GM23248 (cell line): ENCODE measurements around the gene THY1. TPM values are rescaled to one million over a fixed set of nuclear protein-coding genes. Genes with fewer than 3 reads are reported as not detected.
A peak's percentile ranks its signal among the peaks of the same experiment; 100 is the strongest.

Experiments
- DNase-seq: peaks from one replicate; pipeline ENCODE4 v3.0.0-alpha.2; 2015
- H2AFZ ChIP-seq: fragments of 200-600 bp; sonication (generic); 2 replicates; pipeline ENCODE4 v1.6.1; 2016; ENCODE audit warnings: antibody characterized with exemption
- H3F3A ChIP-seq: fragments of 200-600 bp; sonication (generic); 2 replicates; pipeline ENCODE4 v1.6.1; 2016; ENCODE audit warnings: mild to moderate bottlenecking, antibody characterized with exemption, mixed run types; ENCODE audit not compliant: insufficient read depth
- H3K27ac ChIP-seq: fragments of 200-600 bp; sonication (generic); 2 replicates; pipeline ENCODE4 v1.5.1; 2016; ENCODE audit warnings: mild to moderate bottlenecking
- H3K27me3 ChIP-seq: fragments of 200-600 bp; sonication (generic); replicated peaks from 2 replicates; pipeline ENCODE4 v1.6.1; 2016; ENCODE audit warnings: mild to moderate bottlenecking; ENCODE audit not compliant: insufficient read depth
- H3K36me3 ChIP-seq: fragments of 200-600 bp; sonication (generic); 2 replicates; pipeline ENCODE4 v1.6.1; 2016; ENCODE audit warnings: low read depth, mild to moderate bottlenecking
- H3K4me1 ChIP-seq: fragments of 200-600 bp; sonication (generic); 2 replicates; pipeline ENCODE4 v1.6.1; 2016; ENCODE audit warnings: mild to moderate bottlenecking; ENCODE audit not compliant: insufficient read depth
- H3K4me2 ChIP-seq: fragments of 200-600 bp; sonication (generic); one replicate; pipeline ENCODE4 v1.6.1; 2016; ENCODE audit warnings: mild to moderate bottlenecking; ENCODE audit not compliant: unreplicated experiment
- H3K4me3 ChIP-seq: fragments of 200-600 bp; sonication (generic); 2 replicates; pipeline ENCODE4 v1.5.1; 2016; ENCODE audit warnings: mild to moderate bottlenecking
- H3K79me2 ChIP-seq: fragments of 200-600 bp; sonication (generic); 2 replicates; pipeline ENCODE4 v1.6.1; 2016; ENCODE audit warnings: mild to moderate bottlenecking; ENCODE audit not compliant: insufficient read depth
- H3K9ac ChIP-seq: fragments of 200-600 bp; sonication (generic); 2 replicates; pipeline ENCODE4 v1.6.1; 2016; ENCODE audit warnings: mild to moderate bottlenecking
- H3K9me2 ChIP-seq: fragments of 200-600 bp; sonication (generic); 2 replicates; pipeline ENCODE4 v1.6.1; 2016; ENCODE audit warnings: mixed run types, mild to moderate bottlenecking, moderate library complexity; ENCODE audit not compliant: insufficient read depth
- H3K9me3 ChIP-seq: fragments of 200-600 bp; sonication (generic); one replicate; pipeline ENCODE4 v1.6.1; 2017; ENCODE audit warnings: low read depth
- H4K20me1 ChIP-seq: fragments of 200-600 bp; sonication (generic); 2 replicates; pipeline ENCODE4 v1.6.0; 2016; ENCODE audit not compliant: insufficient read depth
- EZH2 ChIP-seq: fragments of 200-600 bp; sonication (generic); IDR thresholded peaks from 2 replicates; pipeline ENCODE4 v1.6.1; 2018; ENCODE audit warnings: antibody characterized with exemption, mild to moderate bottlenecking; ENCODE audit not compliant: insufficient read depth, poor library complexity, severe bottlenecking
- EZH2phosphoT487 ChIP-seq: fragments of 200-600 bp; sonication (generic); IDR thresholded peaks from 2 replicates; pipeline ENCODE4 v1.6.1; 2018; ENCODE audit warnings: antibody characterized with exemption, moderate library complexity, mild to moderate bottlenecking, low read depth; ENCODE audit not compliant: insufficient read depth
- WGBS, 2 experiments: methylation state at CpG; one replicate each; pipeline ENCODE4 v1.1.6; 2015 to 2017; ENCODE audit warnings: low lambda C conversion rate in 2 of 2, low coverage in 1 of 2; ENCODE audit errors: missing lambda C conversion rate in 2 of 2; 5-methylcytosine and 5-hydroxymethylcytosine counted together
- in situ Hi-C: fragments of 300-500 bp; cut with MboI; formaldehyde crosslinking; loops from 2 replicates; pipeline ENCODE4 v1.15.0; 2020
- polyA plus RNA-seq: library from polyadenylated mRNA; unstranded; fragments of >200 nt; fragmentation: Nextera tagmentation; extraction: Ambion mirVana; gene quantifications from 2 replicates; pipeline ENCODE4 v1.2.1, GENCODE V29; 2016
- total RNA-seq: library from RNA; depleted of rRNA; stranded (reverse); fragments of >200 nt; shearing (Covaris generic); gene quantifications from 2 replicates; pipeline ENCODE4 v1.2.3, GENCODE V29; 2014

The THY1 gene
- total and polyA plus RNA-seq, 2 experiments from 2014 or later, result 1,640 to 1,694 TPM

GRCh38 chr11:119447664-119448242 lies 24.8 kb upstream of the THY1 start:
- Histone ChIP-seq H2AFZ (no peak overlapping the region), H3K4me3 (no peak overlapping the region), H3K36me3 (no peaks in the 10 kb centered on the region), H3K9me3 (no peaks in the 10 kb centered on the region), H3F3A (no peaks in the 10 kb centered on the region), H3K9ac (no peak overlapping the region), H3K27ac (no peak overlapping the region), H3K27me3 (no peaks in the 10 kb centered on the region), H4K20me1 (no peaks in the 10 kb centered on the region), H3K4me1 (peaks cover 13% of the 10 kb centered on the region; the same call in 1 of the 2 replicates), H3K79me2 (no peaks in the 10 kb centered on the region), H3K4me2 (no peak overlapping the region), H3K9me2 (no peaks in the 10 kb centered on the region)
- no peak for DNase-seq
- in situ Hi-C loops, result no loop called here
- 76 to 86% methylated on average over 5 of the region's 5 CpGs for WGBS, 2 experiments
- TF ChIP-seq EZH2, result no peak
- TF ChIP-seq EZH2phosphoT487, result no peak

- TF ChIP-seq EZH2phosphoT487 (no peak), EZH2 (no peak)
- Histone ChIP-seq H3F3A (no peaks in the 10 kb centered on the region), H4K20me1 (no peaks in the 10 kb centered on the region), H3K36me3 (no peaks in the 10 kb centered on the region), H3K27me3 (no peaks in the 10 kb centered on the region), H3K9me3 (no peaks in the 10 kb centered on the region), H3K9ac (no peak overlapping the region), H3K9me2 (no peaks in the 10 kb centered on the region), H3K4me1 (peaks cover 13% of the 10 kb centered on the region; the same call in 1 of the 2 replicates), H2AFZ (no peak overlapping the region), H3K79me2 (no peaks in the 10 kb centered on the region), H3K27ac (no peak overlapping the region), H3K4me3 (no peak overlapping the region), H3K4me2 (no peak overlapping the region)
- 67 to 73% methylated on average over 10 of the region's 10 CpGs for WGBS, 2 experiments
- in situ Hi-C loops, result no loop called here
- no peak for DNase-seq
These were observed 24.1 kb upstream of the THY1 start for GRCh38 chr11:119446871-119447663.

- Histone ChIP-seq H3K79me2 (no peaks in the 10 kb centered on the region), H4K20me1 (no peaks in the 10 kb centered on the region), H3K9me2 (no peaks in the 10 kb centered on the region), H3K36me3 (no peaks in the 10 kb centered on the region), H3K4me1 (peaks cover 13% of the 10 kb centered on the region; the same call in 1 of the 2 replicates), H2AFZ (peak overlapping the region; percentile 56), H3K27me3 (no peaks in the 10 kb centered on the region), H3K4me2 (no peak overlapping the region), H3F3A (no peaks in the 10 kb centered on the region), H3K9ac (no peak overlapping the region), H3K27ac (no peak overlapping the region), H3K9me3 (no peaks in the 10 kb centered on the region), H3K4me3 (no peak overlapping the region)
- no peak for DNase-seq
- in situ Hi-C loops, result no loop called here
- 73 to 77% methylated on average over 8 of the region's 8 CpGs for WGBS, 2 experiments
- TF ChIP-seq EZH2 (no peak), EZH2phosphoT487 (no peak)
These were observed 23.5 kb upstream of the THY1 start for GRCh38 chr11:119446434-119446833.

GRCh38 chr11:119445850-119446249 lies 22.9 kb upstream of the THY1 start:
- Histone ChIP-seq H3K36me3 (no peaks in the 10 kb centered on the region), H3K9ac (no peak overlapping the region), H3F3A (no peaks in the 10 kb centered on the region), H4K20me1 (no peaks in the 10 kb centered on the region), H3K79me2 (no peaks in the 10 kb centered on the region), H3K9me2 (no peaks in the 10 kb centered on the region), H3K9me3 (no peaks in the 10 kb centered on the region), H3K4me1 (peaks cover 13% of the 10 kb centered on the region; the same call in 1 of the 2 replicates), H3K4me2 (peak overlapping the region; percentile 32), H2AFZ (peak overlapping the region; percentile 56), H3K4me3 (no peak overlapping the region), H3K27me3 (no peaks in the 10 kb centered on the region), H3K27ac (peak overlapping the region; percentile 19; the same call in 1 of the 2 replicates)
- peak; percentile 54 for DNase-seq
- WGBS, 2 experiments, result 36 to 46% methylated on average over 4 of the region's 4 CpGs
- TF ChIP-seq EZH2phosphoT487 (no peak), EZH2 (no peak)
- in situ Hi-C loops, result no loop called here
